Measurements from ENCODE around the gene TWIST2. TPM values are rescaled to one million over a fixed set of nuclear protein-coding genes. Genes with fewer than 3 reads are reported as not detected.

The TWIST2 gene
- polyA plus RNA-seq, 1 donor from 2014 or later: not detected

DNA sequence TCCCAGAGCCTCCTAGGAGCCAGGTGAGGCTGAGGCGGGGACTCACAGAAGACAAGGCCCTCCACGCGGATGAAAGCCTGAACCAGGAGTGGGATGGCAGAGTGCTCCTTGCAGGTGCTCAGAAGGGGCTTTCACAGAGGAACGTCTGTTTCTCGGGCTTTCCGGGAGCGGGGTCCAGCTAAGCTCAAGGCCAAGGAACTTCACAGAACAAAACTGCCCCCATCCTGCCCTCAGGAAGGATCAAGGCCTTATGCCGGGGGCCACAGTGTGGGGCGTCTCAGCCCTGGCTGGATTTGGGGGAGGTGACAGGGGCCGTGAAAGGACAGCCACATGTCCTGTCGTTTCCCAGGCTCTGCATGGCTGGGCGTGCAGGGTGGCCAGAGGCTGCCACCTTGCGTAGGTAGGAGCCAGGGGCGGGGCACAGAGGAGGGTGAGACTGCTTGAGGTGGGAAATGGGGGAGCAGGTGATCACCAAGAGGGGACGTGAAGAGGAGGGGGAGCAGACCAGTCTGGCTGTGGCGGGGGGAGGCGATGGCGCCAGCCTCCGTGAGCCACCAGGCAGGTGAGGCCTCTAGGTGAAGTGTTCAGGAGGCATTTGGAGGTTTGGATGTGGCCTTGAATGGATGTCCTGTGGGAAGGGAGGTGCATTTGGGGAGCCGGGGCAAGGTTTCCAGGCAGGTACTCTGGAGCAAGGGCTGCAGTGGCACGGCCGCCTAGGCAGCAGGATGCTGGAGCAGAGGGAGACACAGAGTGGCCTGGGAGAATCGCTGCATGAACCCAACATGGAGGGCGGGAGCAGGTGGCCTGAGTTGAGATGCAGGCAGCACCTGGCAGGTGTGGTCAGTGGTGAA is 79.1 kb downstream of the TWIST2 start:
- no peak overlapping the region for H3K27ac ChIP-seq (ENCODE audit: low read length)
- no peak overlapping the region for H3K4me2 ChIP-seq (ENCODE audit: low read length)
- H3K4me3 ChIP-seq (ENCODE audit: low read length): no peak overlapping the region
- H3K9ac ChIP-seq (ENCODE audit: low read length): no peak overlapping the region
- H3F3A ChIP-seq (ENCODE audit: insufficient read depth, low read length, poor library complexity, severe bottlenecking): no peaks in the 10 kb centered on the region
- H3K9me3 ChIP-seq (ENCODE audit: low read length): no peaks in the 10 kb centered on the region
- no peaks in the 10 kb centered on the region for H3K9me2 ChIP-seq (ENCODE audit: insufficient read depth, low read length)
- no peak overlapping the region for H2AFZ ChIP-seq (ENCODE audit: low read depth, low read length)
- TF ChIP-seq MXI1 (conservative IDR thresholded peaks at IDR 0.05; ENCODE audit: poor library complexity, severe bottlenecking) (no peak), EP300 (conservative IDR thresholded peaks at IDR 0.05; ENCODE audit: poor library complexity, severe bottlenecking) (no peak), SMC3 (conservative IDR thresholded peaks at IDR 0.05; ENCODE audit: poor library complexity) (no peak), POLR2AphosphoS5 (IDR thresholded peaks at IDR 0.05) (no peak), EZH2 (IDR thresholded peaks at IDR 0.05; ENCODE audit: borderline replicate concordance, insufficient read depth, low read length, poor library complexity, severe bottlenecking) (no peak), TAF1 (IDR thresholded peaks at IDR 0.05; ENCODE audit: low read depth) (no peak), RAD21 (conservative IDR thresholded peaks at IDR 0.05) (no peak)
- TF ChIP-seq, protein P1, sequence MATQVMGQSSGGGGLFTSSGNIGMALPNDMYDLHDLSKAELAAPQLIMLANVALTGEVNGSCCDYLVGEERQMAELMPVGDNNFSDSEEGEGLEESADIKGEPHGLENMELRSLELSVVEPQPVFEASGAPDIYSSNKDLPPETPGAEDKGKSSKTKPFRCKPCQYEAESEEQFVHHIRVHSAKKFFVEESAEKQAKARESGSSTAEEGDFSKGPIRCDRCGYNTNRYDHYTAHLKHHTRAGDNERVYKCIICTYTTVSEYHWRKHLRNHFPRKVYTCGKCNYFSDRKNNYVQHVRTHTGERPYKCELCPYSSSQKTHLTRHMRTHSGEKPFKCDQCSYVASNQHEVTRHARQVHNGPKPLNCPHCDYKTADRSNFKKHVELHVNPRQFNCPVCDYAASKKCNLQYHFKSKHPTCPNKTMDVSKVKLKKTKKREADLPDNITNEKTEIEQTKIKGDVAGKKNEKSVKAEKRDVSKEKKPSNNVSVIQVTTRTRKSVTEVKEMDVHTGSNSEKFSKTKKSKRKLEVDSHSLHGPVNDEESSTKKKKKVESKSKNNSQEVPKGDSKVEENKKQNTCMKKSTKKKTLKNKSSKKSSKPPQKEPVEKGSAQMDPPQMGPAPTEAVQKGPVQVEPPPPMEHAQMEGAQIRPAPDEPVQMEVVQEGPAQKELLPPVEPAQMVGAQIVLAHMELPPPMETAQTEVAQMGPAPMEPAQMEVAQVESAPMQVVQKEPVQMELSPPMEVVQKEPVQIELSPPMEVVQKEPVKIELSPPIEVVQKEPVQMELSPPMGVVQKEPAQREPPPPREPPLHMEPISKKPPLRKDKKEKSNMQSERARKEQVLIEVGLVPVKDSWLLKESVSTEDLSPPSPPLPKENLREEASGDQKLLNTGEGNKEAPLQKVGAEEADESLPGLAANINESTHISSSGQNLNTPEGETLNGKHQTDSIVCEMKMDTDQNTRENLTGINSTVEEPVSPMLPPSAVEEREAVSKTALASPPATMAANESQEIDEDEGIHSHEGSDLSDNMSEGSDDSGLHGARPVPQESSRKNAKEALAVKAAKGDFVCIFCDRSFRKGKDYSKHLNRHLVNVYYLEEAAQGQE (IDR thresholded peaks at IDR 0.05; ENCODE audit: borderline replicate concordance): no peak
- TF ChIP-seq, protein P2, sequence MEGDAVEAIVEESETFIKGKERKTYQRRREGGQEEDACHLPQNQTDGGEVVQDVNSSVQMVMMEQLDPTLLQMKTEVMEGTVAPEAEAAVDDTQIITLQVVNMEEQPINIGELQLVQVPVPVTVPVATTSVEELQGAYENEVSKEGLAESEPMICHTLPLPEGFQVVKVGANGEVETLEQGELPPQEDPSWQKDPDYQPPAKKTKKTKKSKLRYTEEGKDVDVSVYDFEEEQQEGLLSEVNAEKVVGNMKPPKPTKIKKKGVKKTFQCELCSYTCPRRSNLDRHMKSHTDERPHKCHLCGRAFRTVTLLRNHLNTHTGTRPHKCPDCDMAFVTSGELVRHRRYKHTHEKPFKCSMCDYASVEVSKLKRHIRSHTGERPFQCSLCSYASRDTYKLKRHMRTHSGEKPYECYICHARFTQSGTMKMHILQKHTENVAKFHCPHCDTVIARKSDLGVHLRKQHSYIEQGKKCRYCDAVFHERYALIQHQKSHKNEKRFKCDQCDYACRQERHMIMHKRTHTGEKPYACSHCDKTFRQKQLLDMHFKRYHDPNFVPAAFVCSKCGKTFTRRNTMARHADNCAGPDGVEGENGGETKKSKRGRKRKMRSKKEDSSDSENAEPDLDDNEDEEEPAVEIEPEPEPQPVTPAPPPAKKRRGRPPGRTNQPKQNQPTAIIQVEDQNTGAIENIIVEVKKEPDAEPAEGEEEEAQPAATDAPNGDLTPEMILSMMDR (IDR thresholded peaks at IDR 0.05; ENCODE audit: poor library complexity, severe bottlenecking): no peak
- no peaks in the 10 kb centered on the region for H4K20me1 ChIP-seq (ENCODE audit: insufficient read depth)
- no peaks in the 10 kb centered on the region for H3K36me3 ChIP-seq (ENCODE audit: insufficient read depth, low read length)
- no peaks in the 10 kb centered on the region for H3K27me3 ChIP-seq (ENCODE audit: insufficient read depth, low read depth, low read length)
- H3K79me2 ChIP-seq (replicated peaks; ENCODE audit: insufficient read depth, low read length): no peaks in the 10 kb centered on the region

DNA sequence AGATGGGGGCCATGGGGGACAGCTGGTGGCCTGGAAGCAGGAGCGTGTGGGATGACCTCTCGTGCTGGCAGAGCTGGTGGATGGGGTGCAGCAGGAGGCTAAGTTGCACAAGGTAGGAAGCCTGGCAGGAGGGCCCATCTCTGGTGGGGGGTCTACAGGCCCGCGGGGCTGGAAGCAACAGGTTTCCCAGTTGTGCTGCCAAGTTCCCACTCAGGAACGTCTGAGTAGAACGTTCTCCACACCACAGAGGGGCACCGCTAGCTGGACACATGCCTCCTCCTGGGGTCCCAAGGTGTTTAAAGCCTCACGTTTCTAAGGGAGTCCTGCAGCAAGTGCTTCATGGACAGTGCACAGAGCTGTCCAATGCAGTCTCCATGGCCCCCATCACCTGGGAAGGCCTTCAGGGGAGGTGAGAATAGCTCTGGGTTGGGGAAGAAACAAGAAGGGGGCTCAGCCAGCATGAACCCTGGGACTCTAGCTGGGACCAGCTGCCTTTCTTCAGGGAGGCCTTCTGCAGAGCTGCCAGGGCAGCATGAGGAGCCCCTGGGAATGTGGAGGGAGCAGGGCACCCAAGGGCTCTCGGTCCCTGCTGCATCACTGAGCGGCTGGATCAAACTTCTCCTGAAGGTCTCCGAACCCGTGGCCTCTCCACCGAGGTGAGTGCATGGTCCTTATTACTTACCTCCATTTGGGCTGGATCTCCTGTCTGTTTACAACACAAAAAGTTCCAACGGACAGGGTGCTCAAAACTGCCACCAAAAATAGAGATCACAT is 80.0 kb downstream of the TWIST2 start:
- no peaks in the 10 kb centered on the region for H3F3A ChIP-seq (ENCODE audit: insufficient read depth, low read length, poor library complexity, severe bottlenecking)
- TF ChIP-seq TAF1 (IDR thresholded peaks at IDR 0.05; ENCODE audit: low read depth) (no peak), RAD21 (conservative IDR thresholded peaks at IDR 0.05) (no peak), SMC3 (conservative IDR thresholded peaks at IDR 0.05; ENCODE audit: poor library complexity) (no peak), EZH2 (IDR thresholded peaks at IDR 0.05; ENCODE audit: borderline replicate concordance, insufficient read depth, low read length, poor library complexity, severe bottlenecking) (no peak), EP300 (conservative IDR thresholded peaks at IDR 0.05; ENCODE audit: poor library complexity, severe bottlenecking) (no peak), MXI1 (conservative IDR thresholded peaks at IDR 0.05; ENCODE audit: poor library complexity, severe bottlenecking) (no peak), POLR2AphosphoS5 (IDR thresholded peaks at IDR 0.05) (no peak)
- TF ChIP-seq, protein P1 (IDR thresholded peaks at IDR 0.05; ENCODE audit: borderline replicate concordance): no peak
- TF ChIP-seq, protein P2 (IDR thresholded peaks at IDR 0.05; ENCODE audit: poor library complexity, severe bottlenecking): no peak

More for the DNA sequence above, 80.0 kb downstream of the TWIST2 start:
- H2AFZ ChIP-seq (ENCODE audit: low read depth, low read length): no peak overlapping the region
- no peaks in the 10 kb centered on the region for H3K36me3 ChIP-seq (ENCODE audit: insufficient read depth, low read length)
- no peaks in the 10 kb centered on the region for H3K9me2 ChIP-seq (ENCODE audit: insufficient read depth, low read length)
- H3K9ac ChIP-seq (ENCODE audit: low read length): no peak overlapping the region
- H3K4me2 ChIP-seq (ENCODE audit: low read length): no peak overlapping the region
- H3K79me2 ChIP-seq (replicated peaks; ENCODE audit: insufficient read depth, low read length): no peaks in the 10 kb centered on the region
- H3K27ac ChIP-seq (ENCODE audit: low read length): no peak overlapping the region
- H4K20me1 ChIP-seq (ENCODE audit: insufficient read depth): no peaks in the 10 kb centered on the region
- no peaks in the 10 kb centered on the region for H3K9me3 ChIP-seq (ENCODE audit: low read length)
- no peak overlapping the region for H3K4me3 ChIP-seq (ENCODE audit: low read length)
- no peaks in the 10 kb centered on the region for H3K27me3 ChIP-seq (ENCODE audit: insufficient read depth, low read depth, low read length)

Data from neural cell (in vitro differentiated cells).